GM10266 (cell line): ENCODE measurements around the gene RPS15.

Experiments
- DNase-seq: peaks from one replicate; pipeline ENCODE4 v3.0.0; 2012; ENCODE audit errors: extremely low spot score
- TF ChIP-seq, protein P1 (sequence below): IDR thresholded peaks from 2 replicates; pipeline ENCODE4 v1.5.1; 2012; ENCODE audit warnings: mild to moderate bottlenecking, low read depth; ENCODE audit not compliant: control insufficient read depth, insufficient read depth; ENCODE audit errors: missing control alignments

The RPS15 gene

DNA sequence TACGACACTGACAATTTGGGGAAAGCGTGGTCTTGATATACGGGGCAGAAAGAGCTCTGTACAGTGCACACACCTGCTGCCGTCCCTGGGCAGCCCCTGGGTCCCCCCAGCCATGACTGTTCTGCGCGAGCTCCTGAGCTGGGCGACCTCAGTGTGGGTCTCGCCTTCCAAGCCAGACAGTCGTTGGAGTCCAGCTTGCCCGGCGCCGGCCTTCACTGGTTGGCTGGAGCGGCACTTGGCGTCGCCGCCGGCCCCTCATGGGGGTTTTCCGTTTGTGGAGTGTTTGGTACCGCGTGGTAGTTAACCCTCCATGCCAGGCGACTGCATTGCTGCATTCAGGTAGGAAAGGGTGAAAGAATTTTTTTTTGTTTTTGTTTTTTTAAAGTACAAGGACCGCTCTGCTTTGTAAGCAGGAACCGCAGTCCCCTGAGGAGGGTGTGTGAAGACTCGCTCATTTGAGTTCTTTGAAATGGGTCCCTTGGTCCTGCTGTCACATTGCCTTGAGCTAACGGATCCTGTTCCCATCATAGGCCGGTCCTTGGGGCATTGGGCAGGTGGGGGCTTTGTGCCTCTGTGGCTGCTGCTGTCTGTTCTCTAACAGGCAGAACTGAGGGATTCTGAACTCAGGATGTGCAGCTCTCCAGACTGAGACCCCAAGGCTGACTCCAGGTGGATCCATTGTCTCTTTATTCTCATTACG, 10.8 kb upstream of the RPS15 start:
- TF ChIP-seq, protein P1, sequence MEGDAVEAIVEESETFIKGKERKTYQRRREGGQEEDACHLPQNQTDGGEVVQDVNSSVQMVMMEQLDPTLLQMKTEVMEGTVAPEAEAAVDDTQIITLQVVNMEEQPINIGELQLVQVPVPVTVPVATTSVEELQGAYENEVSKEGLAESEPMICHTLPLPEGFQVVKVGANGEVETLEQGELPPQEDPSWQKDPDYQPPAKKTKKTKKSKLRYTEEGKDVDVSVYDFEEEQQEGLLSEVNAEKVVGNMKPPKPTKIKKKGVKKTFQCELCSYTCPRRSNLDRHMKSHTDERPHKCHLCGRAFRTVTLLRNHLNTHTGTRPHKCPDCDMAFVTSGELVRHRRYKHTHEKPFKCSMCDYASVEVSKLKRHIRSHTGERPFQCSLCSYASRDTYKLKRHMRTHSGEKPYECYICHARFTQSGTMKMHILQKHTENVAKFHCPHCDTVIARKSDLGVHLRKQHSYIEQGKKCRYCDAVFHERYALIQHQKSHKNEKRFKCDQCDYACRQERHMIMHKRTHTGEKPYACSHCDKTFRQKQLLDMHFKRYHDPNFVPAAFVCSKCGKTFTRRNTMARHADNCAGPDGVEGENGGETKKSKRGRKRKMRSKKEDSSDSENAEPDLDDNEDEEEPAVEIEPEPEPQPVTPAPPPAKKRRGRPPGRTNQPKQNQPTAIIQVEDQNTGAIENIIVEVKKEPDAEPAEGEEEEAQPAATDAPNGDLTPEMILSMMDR: no peak
- no peak for DNase-seq

DNA sequence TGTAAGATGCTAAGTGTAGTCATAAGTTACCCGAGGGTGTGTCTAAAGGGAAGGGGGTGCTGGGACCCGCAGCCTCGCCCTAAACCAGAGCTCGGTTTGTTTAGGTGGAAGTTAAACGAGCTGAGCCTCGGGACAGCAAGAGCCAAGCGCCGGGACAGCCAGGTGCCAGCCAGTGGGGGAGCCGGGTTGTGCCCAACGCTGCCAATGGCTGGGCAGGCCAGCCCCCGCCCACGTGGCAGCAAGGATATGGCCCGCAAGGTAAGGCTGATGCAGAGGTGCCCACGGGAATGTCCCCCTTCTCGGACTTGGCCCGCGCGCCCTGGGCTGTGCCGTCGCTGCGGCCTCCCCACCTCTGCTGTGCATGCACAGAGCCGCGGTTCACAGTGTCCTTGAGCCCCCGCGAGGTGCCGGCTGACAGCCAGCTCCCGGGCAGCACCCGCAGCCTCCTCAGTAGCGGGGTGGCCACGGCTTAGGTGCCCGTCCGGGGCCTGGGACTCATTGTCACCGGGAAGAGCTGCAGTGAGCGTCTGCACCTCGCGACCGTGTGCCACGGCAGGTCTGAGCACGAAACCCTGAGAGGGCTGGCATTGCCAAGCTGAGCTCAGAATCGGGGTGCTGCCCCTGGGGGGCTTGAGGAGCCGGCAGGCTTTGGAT, 9.3 kb upstream of the RPS15 start:
- TF ChIP-seq, protein P1: no peak
- no peak for DNase-seq

DNA sequence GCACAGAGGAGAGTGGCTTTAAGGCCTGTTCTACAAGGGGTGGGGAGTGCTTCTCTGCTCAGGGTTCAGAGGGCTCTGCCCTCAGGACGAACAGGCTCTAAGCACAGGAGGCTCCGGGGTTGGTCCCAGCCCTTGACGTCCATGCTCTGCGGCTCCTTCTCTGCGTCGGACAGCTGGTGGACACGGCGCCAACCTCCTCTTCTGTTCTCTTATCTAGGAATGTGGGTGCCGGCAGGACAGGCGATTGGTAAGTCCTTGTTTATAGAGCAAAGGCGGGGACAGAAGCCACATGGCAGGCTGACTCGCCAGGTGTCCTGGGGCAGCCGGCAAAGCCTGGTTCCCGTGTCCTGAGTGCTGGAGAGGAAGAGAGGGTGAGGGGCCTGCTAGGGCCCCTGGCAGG, 8.4 kb upstream of the RPS15 start:
- DNase-seq: no peak
- TF ChIP-seq, protein P1: no peak

DNA sequence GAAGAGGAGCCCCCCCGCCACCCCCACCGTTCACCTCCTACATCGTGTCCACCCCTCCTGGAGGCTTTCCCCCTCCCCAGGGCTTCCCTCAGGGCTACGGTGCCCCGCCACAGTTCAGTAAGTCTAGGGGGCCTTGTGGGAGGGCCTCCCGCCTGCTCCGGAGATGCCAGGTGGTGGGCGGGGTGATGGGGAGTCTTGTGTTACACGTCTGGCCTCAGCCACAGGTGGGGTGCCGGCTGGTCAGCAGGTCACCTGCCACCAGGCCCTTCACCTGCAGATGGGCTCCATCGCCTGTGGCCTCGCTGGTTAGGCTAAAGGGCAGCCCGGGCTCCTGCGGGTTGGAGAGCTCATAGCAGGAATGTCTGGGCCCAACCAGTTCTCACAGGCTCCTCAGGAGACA, 8.0 kb upstream of the RPS15 start:
- TF ChIP-seq, protein P1: no peak
- DNase-seq: no peak

DNA sequence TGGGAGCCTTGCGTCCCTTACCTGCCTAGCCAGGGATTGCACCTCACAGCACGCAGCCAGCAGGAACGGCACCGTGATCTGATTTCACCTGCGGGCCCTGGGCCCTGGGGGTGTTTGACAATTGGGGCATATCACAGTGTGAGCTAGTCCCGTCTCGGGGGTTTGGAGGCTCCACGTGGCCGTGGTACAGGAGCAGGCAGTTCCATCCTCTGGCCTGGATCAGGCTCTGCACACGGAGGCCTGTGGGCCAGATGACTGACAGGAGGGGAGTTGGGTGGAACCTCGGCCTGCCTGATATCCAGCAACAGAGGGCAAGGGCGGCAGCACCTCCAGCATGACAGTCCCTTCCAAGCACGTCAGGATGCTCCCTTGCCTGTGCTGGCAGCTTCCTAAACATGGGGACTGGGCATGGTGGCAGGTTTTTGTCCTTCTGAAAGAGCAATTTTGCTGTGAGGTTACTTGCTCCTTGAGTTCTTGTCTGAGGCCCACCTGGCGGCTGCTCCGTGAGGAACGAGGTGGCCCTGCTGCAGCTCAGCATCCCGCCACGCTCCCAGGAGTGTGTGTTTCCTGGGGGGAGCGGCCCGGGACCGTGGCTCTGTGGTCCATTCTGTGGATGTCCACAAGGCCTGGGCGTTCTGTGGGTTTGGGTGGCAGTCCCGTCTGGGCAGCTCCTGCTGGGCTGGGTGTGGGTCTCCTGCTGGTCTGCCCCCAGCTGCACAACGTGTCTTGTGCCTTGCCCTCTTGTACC, 6.3 kb upstream of the RPS15 start:
- DNase-seq: no peak
- TF ChIP-seq, protein P1: no peak

DNA sequence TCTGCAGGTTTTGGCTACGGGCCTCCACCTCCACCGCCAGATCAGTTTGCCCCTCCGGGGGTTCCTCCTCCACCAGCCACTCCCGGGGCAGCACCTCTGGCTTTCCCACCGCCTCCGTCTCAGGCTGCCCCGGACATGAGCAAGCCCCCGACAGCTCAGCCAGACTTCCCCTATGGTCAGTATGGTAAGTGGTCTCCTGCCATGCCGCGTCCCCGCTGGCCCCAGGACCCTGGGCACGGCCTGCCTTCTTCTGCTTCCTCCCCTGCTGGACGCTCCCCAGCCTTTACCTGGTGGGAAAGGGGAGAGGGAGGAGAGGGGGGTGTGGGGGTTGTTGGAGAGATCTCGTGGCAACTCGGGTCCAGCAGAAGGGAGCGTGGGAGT, 5.7 kb upstream of the RPS15 start:
- DNase-seq: no peak
- TF ChIP-seq, protein P1: no peak
